ENCODE measurements around the gene LINGO3.

The LINGO3 gene

DNA sequence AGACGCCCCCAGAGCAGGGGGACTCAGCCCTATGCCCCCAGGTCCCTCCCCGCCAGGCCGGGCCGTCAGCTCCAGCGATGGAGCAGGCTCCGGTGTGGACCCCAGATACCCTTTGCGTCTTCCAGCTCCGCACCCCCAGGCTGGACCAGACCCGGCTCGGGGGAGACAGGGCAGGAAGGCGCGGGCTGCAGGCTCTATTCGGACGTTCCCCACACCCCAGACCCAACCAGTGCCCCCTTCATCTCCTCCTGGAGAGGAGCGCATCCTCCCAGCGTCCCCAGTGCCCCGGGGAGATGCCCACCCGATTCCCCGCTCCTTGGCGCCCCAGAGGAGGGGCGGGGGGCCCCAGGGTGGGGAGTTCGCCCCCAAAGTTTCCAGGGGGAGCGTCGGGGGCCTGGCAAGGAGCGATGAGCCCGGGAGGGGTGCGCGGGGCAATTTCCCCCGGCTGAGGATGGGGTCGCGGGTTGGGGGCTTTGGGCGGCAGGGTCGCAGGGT, 389 bp downstream of the LINGO3 start:
- DNase-seq: no peak

DNA sequence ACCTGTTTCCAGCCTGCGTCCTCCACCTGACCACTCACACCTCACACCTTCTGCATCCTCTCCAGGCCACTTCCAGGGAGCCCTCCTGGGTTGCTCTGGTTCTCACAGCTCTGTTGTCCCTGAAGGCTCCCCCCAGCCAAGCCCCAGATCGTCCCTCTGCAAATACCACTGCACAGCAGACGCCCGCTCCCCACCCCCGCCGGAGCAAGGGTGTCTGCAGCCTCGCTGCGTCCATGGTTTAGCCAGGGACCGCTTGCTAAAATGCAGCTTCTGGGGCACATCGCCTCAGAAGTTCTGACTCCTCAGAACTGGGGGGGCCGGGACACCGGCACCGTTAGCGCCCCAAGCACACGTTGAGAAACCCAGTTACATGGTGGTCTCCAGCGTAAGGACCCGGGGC, 983 bp downstream of the LINGO3 start:
- DNase-seq: no peak

DNA sequence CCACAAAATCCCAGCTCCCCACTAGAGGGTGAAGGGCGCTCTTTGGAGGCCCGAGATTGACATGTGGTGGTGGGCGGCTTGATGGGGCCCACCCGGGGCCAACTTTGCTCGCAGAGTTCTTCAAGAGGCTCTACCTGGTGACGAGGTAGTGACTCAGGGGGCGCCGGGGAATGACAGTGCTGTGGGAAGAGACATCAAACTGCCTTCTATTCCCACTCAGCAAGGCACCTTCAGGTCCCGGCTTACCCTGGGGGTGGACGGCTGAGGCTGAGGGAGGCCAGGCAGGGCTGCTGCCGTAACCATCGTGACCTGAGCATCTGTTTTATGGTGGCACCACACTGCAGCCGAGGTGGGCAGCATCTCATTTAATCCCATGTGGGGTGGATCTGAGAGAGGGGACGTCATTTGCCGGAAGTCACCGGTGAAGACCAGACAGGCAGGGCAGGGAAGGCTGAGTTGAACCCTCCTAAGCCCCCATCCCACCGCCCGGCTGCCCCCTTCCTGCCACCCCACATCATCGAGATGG, 1.6 kb downstream of the LINGO3 start:
- peak in 37 of 56 donors; percentile 10 to 86 (median 55) for DNase-seq

DNA sequence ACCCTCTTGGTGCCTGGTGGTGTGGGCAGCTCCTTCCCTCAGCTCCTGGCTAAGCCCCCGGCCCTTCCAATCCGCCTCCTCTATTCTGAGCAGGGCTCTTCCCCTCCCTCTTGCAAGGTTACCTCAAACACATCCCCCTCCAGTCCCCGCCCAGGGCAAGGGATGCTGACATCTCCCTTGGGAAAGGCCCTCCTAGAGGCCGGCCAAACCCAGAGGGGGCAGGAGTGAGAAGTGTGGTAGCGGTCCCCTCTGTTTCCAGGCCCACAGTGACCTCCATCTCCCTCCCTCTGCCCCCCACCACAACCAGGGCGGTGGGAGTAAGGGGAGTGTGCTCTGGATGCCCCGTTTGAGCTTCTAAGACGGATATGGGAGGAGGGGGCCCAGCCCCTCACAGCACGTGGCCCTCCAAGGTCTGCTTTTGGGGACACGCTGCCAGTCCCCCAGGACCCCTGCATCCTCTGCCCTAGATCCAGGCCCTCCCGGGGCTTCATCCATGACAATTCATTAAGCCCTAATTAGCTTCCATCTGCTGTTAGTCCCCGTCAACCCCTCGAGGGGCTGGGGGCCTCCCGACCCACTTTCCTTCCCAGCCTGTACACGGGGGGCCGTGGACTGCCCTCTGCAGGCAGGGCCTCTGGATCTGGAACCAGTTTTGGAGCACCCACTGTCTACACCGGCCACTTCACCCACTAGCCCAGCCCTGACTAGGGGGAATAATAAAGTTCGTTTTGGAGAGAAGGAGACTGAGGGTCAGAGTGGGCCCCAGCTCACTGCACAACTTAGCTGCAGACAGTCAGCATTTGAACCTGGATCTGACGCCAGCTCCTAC, 2.3 kb downstream of the LINGO3 start:
- no peak for DNase-seq

DNA sequence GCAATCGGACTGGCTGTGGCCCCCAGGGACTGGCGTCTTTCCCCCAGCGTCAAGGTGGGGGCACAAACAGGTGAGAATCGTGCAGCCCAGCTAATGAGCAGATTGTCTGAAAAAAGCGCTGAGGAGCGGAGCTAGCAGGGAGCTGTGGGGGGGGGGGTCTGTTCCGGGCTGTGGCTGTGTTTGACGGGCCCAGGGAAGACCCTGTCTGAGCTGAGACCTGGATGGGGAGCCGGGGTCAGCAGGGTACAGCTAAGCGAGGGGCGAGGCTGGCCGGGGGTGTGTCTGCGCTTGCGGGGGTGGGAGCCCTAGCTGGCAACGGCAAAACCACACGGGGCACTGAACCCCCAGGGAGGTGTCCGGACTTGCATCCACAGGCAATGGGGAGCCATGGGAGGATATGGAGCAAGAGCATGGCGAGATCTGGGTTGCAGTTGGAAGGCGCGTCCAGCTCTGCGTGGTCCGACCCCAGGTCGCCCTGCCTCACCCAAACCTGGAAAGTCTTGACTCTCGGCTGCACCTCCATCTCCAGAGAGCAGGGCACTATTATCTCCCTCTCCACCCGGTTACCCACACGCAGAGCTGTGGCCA, 4.6 kb downstream of the LINGO3 start:
- peak in 2 of 56 donors; percentile 49 to 61 for DNase-seq

DNA sequence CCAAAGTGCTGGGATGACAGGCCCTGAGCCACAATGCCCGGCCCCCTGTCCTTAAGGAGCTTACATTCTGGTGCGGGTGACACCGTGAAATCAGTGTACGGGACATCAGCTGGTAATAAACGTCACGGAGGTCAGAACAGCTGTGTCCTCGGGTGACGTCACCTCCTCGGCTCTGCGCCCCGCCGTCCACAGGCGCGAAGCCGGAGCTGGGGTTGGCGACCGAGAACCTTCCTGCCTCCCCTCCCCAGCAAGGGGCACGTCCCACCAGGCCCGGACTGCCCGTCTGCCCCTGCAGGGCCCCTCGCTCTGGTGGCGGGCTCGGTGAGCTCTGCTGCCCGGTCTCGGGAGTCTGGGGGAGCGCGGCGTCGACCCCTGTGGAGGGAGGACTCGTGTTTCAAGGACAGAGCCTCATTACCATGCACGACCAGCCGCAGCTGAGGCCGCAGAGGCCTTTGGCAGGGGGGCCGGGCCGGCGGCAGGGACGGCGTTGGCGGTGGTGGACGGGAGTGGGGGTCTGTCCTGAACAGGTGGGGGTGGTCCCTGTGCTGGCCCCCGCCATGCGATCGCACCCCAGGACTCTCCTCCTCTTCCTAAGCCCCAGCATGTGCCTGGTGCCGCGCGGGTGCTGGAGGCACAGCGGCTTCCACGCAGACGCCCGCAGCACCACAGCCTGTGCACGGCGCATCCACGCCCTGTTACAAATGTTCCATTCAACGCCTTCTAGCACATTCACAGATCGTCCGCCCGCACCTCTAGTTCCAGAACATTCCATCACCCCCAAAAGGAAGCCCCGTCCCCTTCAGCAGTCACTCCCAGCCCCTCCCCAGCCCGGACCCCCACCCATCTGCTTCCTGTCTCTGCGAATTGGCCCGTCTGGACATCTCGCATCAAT, 5.4 kb downstream of the LINGO3 start:
- DNase-seq: peak in 30 of 56 donors; percentile 12 to 79 (median 43)

DNA sequence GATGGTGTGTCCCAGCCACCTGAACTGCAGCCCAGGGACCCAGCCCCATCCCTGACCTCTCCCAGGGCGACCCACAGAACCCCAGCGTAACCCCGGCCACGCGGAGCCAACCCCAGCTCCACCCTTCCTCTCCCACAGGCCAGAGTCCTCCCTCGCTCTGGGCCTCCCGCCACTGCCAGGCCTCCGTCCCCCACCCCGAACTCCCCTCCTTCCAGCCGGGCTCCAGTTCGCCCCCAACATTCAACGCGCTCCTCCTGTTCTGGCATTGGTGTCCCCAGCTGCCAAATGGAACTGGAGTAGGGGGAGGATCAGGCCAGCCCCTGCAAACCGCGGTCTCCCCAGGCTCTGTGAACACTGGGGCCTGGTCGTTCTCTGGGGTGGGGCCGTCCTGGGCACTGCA, 7.4 kb downstream of the LINGO3 start:
- no peak for DNase-seq

DNA sequence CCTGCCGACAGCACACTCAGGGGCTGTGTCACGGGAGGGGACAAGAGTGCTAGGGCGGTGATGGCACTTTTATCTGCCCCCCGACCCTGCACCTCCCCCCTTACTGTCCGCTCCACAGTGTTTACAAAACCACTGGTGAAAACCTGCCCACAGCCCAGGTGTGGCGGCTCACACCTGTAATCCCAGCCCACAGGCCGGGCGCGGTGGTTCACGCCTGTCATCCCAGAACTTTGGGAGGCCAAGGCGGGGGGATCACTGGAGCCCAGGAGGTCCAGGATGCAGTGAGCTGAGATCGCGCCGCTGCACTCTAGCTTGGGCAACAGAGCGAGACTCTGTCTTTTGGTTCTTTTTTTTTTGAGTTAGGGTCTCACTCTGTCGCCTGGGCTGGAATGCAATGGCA, 11.8 kb downstream of the LINGO3 start:
- DNase-seq: no peak

DNA sequence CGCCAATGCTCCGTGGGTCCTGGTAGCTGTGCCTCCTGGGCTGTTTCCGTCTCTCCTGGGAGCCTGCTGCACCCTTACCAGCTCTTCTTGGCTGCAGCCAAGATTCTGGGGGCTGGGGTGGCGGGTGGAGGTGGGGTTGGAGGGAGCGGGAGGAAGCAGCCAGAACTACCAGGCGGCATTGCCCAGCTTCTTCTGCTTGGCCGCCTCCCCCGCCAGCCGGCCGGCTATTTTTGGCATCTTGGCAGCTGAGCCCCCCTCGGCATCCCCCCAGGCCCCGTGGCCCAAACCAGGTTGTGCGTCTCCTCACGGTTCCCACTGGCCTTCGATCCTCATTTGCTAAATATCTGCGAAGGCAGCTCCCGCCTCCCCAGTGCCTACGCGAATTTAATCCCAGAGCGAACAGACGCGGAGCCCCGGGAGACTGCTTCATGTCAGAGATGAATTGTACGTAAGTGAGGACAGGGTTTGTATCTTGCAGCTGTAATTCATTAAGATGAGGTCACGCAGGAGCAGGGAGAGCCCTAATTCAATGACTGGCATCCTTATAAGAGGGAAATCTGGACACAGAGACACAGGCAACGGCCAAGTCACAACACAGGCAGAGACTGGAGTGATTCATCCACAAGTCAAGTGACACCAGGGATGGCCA, 13.1 kb downstream of the LINGO3 start:
- peak in 38 of 56 donors; percentile 12 to 81 (median 56) for DNase-seq

DNA sequence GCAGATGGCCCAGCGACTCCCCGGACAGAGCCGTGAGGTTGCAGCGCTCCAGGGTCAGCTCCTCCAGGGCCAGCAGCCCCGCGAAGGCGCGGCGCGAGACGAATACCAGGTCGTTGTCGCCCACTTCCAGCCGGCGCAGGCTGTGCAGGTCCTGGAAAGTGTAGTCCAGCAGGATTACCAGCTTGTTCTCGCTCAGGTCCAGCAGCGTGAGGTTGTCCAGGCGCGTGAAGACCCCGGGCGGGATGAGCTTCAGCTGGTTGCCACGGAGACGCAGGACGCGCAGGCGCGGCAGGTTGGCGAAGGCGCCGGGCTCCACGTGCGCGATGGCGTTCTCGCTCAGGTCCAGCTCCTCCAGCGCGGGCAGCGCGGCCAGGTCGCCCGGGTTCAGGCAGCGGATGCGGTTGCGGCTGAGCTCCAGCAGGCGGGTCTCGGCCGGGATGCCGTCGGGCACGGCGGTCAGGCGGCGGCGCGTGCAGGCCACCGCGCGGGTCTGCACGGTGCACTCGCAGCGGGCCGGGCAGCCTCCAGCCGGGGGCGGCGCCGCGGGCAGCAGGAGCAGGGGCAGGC, 16.7 kb downstream of the LINGO3 start:
- peak in 1 of 56 donors; percentile 14 for DNase-seq

DNA sequence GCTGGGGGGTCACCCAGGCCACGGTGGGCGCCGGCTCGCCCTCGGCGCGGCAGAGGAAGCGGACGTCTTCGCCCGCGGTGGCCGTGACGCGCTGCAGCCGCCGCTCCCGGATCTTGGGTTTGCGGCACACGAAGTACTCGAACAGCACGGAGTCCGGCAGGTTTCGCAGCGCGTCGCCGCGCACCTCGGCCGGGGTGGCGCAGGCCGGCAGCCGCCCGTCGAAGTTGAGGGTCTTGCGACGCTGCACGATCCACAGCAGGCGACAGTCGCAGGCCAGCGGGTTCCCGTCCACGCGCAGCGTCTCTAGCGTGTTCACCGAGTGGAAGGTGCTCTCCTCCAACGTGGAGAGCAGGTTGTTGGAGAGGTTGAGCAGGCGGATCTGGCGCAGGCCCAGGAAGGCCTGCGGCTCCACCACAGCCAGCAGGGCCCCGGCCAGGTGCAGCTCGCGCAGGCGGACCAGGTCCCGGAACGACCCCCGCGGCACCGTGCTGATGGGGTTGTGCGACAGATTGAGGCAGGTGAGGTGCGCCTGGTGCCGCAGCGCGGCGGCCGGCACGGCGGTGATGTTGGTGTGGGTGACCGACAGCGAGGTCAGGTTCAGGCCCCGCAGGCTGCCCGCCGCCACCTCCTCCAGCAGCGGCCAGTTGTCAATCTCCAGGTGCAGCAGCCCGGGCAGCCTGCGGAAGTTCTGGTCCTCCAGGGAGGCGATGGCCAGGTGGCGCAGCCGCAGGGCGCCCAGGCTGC, 17.3 kb downstream of the LINGO3 start:
- no peak for DNase-seq

DNA sequence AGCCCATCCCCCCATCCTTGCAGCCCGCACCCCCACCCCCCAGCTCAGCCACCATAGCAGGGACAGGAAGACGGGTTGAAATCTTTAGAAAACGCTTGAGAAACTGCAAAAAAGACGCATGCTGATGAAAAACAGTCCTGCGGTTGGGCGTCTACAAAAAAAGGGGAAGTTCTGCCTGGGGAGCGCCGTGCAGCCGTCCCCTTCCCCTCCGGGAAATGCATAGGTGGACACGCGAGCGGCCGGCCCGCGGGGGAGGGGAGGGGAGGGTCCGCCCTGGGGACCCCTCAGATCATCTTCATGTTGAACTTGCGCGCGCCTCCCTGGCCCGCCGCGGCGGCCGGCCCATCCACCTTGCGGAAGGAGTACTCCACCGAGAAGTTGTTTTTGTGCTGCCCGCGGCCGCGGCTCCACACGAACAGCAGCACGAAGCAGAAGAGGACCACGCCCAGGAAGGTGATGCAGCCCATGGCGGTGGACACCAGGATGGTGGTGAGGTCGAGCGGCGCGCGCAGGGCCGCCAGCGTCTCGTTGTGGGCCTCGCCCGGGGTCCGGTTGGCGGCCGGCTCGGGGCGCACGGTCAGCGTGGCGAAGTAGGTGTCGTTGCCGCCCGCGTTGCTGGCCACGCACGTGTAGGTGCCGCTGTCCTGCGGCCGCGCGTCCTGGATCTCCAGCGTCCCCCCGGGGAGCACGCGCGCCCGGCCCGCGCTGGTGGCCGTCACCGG, 18.1 kb downstream of the LINGO3 start:
- DNase-seq: no peak

DNA sequence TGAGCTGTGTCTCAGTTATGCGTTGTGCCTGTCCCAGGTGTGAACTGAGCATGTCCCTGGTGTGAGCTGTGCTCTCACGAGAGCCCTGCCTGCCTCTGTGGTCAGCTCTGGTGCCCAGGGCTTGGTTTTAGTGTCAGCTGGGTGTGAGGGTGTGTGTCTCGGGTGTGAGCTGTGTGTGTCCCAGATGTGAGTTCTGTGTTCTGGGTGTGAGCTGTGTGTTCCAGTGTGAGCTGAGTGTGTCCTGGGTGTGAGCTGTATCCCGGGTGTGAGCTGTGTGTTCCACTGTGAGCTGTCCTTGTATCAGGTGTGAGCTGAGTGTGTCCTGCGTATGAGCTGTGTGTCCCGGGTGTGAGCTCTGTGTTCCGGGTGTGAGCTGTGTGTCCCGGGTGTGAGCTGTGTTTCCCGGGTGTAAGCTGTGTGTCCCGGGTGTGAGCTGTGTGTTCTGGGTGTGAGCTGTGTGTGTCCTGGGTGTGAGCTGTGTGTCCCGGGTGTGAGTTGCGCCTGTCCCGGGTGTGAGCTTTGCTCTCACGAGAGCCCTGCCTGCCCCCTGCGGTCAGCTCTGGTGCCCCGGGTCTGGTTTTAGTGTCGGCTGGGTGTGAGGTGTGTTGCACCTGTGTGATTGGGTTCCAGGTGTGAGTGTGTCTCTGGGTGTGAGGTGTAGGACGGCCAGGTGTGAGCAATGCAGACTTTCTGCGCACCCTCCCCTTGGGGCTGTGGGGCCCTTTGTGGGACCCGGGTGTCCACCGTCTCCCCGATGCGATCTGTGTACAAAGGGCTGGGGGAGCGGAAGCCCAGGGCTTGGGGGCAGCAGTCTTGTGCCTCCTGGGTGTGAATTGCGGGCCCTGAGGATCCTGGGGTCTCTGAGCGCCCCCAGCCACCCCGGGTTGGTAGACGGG, 18.9 kb downstream of the LINGO3 start:
- DNase-seq: no peak

DNA sequence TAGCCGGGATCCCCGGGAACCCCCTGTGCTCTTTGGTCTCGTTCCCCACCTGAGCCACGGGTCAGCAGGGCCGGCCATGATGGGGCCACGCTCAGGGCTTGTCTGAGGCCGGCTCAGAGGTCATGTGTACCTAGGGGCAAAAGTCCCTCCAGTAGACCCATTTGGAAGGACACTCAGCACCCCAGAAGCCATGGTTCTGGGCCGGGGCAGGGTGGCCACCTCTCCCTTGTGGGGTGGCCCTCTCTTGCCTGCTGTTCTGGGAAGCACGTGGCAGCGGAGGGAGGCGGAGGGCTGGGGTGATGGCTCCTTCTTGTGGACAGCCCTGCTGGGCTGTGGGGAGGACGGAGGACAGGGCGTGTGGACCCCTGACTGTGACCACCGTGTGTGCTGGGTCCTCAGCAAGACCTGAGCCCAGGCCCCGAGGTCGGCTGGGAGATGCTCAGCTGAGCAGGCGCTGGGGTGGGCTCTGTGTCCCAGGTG, 19.6 kb downstream of the LINGO3 start:
- no peak for DNase-seq

DNA sequence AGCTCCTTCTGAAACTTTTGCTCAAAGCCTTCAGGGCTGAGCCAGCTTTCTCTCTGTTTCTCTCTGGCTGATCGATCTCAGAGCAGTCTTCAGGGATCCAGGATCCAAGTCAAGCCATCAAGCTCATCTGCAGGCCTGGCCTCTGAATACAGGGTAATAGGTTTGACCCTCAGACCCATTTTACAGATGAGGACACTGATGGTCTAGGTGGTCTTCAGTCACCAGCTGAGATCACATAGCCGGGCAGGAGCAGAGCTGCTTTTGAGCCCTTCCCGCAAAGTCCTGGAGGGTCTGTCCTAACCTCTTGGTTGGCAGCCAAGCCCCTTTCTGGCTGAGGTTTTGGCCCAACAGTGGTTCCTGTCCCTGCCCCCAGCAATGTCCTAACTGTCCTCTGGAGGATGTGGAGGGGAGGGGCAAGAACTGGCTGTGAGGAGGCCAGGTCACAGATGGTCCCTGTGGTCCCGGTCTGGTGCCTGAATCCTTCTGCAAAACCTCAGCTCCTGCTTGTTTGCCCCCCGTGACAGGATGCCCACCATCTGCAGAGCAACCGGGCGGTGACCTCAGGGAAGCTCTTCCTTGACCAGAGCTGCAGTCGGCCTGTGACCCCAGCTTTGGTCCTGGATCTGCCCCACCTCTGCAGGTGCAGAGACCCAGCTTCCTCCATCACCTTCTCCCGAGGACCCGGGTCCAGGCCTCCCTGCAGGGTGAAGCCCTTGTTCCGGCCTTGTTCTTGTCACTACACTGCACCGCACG, 20.2 kb downstream of the LINGO3 start:
- no peak for DNase-seq

DNA sequence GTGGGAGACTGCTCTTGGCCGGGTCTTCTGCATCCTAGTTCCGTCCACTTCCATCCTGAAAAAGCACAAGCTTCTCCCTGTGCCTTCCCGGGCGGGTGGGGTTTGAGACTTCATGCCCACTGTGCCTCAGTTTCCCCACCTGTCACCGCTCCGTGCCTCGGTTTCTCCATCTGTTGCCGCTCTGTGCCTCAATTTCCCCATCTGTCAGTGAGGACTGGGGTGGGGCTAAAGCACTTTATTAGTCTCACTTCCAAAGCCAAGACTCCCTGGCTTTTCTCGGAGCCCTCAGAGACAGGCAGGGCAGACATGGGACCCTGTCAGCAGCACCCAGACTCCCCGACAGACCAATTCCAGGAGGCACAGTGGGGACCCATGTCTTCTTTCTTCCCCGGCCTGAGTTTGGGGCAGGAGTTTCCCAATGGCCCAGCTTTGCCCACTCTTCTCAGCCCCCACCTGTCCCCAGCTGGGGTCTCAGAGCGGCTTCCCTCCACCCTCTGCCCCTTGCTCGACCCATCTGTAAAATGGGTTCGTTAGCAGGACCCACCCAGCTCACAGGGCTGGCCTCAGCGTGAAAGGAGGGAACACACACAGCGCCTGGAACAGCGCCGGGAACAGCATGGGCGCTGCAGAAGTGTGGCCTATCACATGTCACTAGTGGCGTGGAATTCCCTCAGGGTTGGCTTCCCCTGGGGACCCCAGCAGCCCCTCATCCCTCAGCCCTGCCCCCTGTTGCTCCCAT, 21.4 kb downstream of the LINGO3 start:
- DNase-seq: no peak

Measured in nucleus accumbens (tissue), 56 donors.